Naive thymus-derived CD4-positive, alpha-beta T cell (primary cell): ENCODE data around the gene RYR1. TPM values are rescaled to one million over a fixed set of nuclear protein-coding genes. Genes with fewer than 3 reads are reported as not detected.

Experiments
- ATAC-seq: fragments of 150-1000 bp; cut with Tn5 transposase; 2 replicates; pipeline ENCODE4 v1.10.0; 2021; ENCODE audit warnings: mild to moderate bottlenecking, moderate library complexity
- CTCF ChIA-PET: fragments of 350-600 bp; sonication (Branson Sonifier 250); formaldehyde crosslinking; loops from one replicate; lab custom pipeline; 2021; ENCODE audit warnings: antibody characterized with exemption; lab: Charles Lee
- POLR2A ChIA-PET: fragments of 350-600 bp; sonication (Branson Sonifier 250); formaldehyde crosslinking; loops from one replicate; lab custom pipeline; 2021; ENCODE audit warnings: antibody characterized with exemption, inconsistent platforms; lab: Charles Lee
- DNase-seq, 9 donors: peaks; one replicate each; pipeline versions ENCODE4 v3.0.0 to v3.0.0-alpha.2; 2020 to 2022; ENCODE audit warnings: mixed read lengths in 1 of 9
- H3K27ac ChIP-seq: one replicate; pipeline ENCODE4 v1.7.0; 2013; ENCODE audit warnings: mild to moderate bottlenecking, low read depth, low read length, moderate library complexity
- H3K27me3 ChIP-seq, 2 donors: one replicate each; pipeline ENCODE4 v1.7.0; 2013; ENCODE audit warnings: low read length in 2 of 2, mild to moderate bottlenecking in 2 of 2, moderate library complexity in 2 of 2; ENCODE audit not compliant: control insufficient read depth in 2 of 2, insufficient read depth in 2 of 2
- H3K36me3 ChIP-seq, 3 experiments: 1 replicate in 2 of 3; 2 replicates in 1 of 3; pipeline ENCODE4 v1.7.0; 2013; ENCODE audit warnings: low read length in 3 of 3, mild to moderate bottlenecking in 3 of 3, moderate library complexity in 1 of 3; ENCODE audit not compliant: insufficient read depth in 3 of 3, control insufficient read depth in 2 of 3
- H3K4me1 ChIP-seq, 2 donors: one replicate each; pipeline ENCODE4 v1.7.0; 2013; ENCODE audit warnings: low read length in 2 of 2, mild to moderate bottlenecking in 2 of 2, moderate library complexity in 1 of 2; ENCODE audit not compliant: control insufficient read depth in 2 of 2, insufficient read depth in 2 of 2
- H3K4me3 ChIP-seq: 2 replicates; pipeline ENCODE4 v1.7.0; 2013; ENCODE audit warnings: mild to moderate bottlenecking, low read length
- H3K9me3 ChIP-seq, 3 experiments: 1 replicate in 2 of 3; 2 replicates in 1 of 3; pipeline ENCODE4 v1.7.0; 2013; ENCODE audit warnings: low read length in 3 of 3; ENCODE audit not compliant: control insufficient read depth in 2 of 3
- H3K27ac Mint-ChIP-seq, 9 donors: one replicate each; pipeline ENCODE4 v1.8.0; 2020 to 2022; ENCODE audit warnings: mixed read lengths in 9 of 9, mild to moderate bottlenecking in 8 of 9, moderate library complexity in 5 of 9, inconsistent platforms in 2 of 9
- H3K27me3 Mint-ChIP-seq, 5 donors: one replicate each; pipeline ENCODE4 v1.8.0; 2021 to 2022; ENCODE audit warnings: mixed read lengths in 5 of 5, mild to moderate bottlenecking in 1 of 5
- H3K36me3 Mint-ChIP-seq, 5 donors: one replicate each; pipeline ENCODE4 v1.8.0; 2020 to 2022; ENCODE audit warnings: mixed read lengths in 5 of 5, mild to moderate bottlenecking in 3 of 5, inconsistent platforms in 1 of 5
- H3K4me1 Mint-ChIP-seq, 7 donors: one replicate each; pipeline ENCODE4 v1.8.0; 2020 to 2022; ENCODE audit warnings: mixed read lengths in 7 of 7, mild to moderate bottlenecking in 3 of 7, inconsistent platforms in 1 of 7
- H3K4me3 Mint-ChIP-seq, 10 donors: one replicate each; pipeline ENCODE4 v1.8.0; 2020 to 2022; ENCODE audit warnings: mild to moderate bottlenecking in 10 of 10, mixed read lengths in 10 of 10, moderate library complexity in 6 of 10, inconsistent platforms in 2 of 10
- H3K9me3 Mint-ChIP-seq, 11 donors: one replicate each; pipeline ENCODE4 v1.8.0; 2020 to 2022; ENCODE audit warnings: mixed read lengths in 11 of 11, mild to moderate bottlenecking in 4 of 11, inconsistent platforms in 1 of 11, moderate library complexity in 1 of 11
- intact Hi-C, 2 donors: fragments of 100-400 bp; cut with micrococcal nuclease; formaldehyde crosslinking; loops; one replicate each; pipeline ENCODE4 v1.15.1; 2023
- polyA plus RNA-seq, 2 donors: library from polyadenylated mRNA; unstranded; fragments of 300-500 nt; fragmentation: Illumina TruSeq; gene quantifications; one replicate each; pipeline ENCODE4 v1.2.3, GENCODE V29; 2021
- total RNA-seq, 6 experiments: library from RNA in 5 of 6; stranded (reverse) in 5 of 6; gene quantifications; 1 replicate in 5 of 6; 2 replicates in 1 of 6; pipeline ENCODE4 v1.2.3 and lab custom pipeline; 2021 to 2026

RYR1 gene
- total and polyA plus RNA-seq, 7 experiments from 2014 or later = 0.29 to 2.6 (median 1.7) TPM; not detected in 2

DNA sequence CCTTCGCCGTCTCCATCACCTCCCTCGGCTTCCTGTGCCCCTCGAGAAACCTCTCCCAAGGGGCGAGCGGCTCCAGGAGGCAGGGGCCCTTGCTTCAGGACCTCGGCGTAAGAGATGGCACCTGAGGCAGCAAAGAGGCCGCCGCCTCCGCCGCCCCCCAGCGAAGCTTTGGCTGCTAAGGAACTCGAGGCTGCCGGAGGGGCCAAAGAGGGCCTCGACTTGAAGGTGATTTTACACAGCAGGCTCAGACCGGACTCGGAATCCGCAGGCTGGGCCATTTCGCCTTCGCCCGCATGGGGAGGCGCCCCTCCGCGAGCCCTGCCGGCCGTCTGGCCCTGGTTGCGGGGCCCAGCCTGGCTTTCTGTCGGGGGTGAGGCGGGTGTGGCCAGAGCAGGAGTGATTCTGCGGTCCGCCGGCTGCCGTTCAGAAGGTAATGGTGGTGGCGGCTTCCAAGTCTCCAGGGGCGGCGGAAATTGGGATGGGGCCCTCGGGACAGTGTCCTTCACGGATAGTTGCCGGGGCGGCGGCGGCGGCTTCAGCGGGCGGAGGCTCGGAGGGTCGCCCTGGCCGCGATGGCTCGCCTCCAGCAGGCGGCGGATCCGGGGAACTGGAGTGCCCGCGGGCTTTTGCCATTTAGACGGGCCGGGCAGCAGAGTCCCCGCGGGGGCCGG, 47.1 kb upstream of the RYR1 start:
- no peak overlapping the region for H3K4me3 ChIP-seq
- ChIA-PET POLR2A (interaction anchor here (1.3 to 4.5 kb wide), 5 partner anchors 10 to 16 kb away, joined by 3 to 28 read pairs (median 11); partner anchors contain the start of genes FAM98C and PSMD8), CTCF (interaction anchor here (1.8 kb wide), 1 partner anchor 248 kb away, joined by 4 read pairs; no protein-coding TSS in a partner anchor)
- peaks cover 7 to 39% (median 8%) of the 10 kb centered on the region in 3 experiments for H3K36me3 ChIP-seq
- DNase-seq = no peak
- peaks cover 0 to 2% (median 0%) of the 10 kb centered on the region in 11 donors for H3K9me3 Mint-ChIP-seq
- intact Hi-C loops = loop anchor here in 1 of 2 donors (2.0 to 5.0 kb wide), 2 partner anchors 69 to 120 kb away; partner anchors contain the start of genes KCNK6 and YIF1B
- H3K27me3 Mint-ChIP-seq = peaks cover 6 to 40% (median 28%) of the 10 kb centered on the region in 5 donors
- ATAC-seq = no peak
- no peak overlapping the region for H3K27ac Mint-ChIP-seq
- H3K9me3 ChIP-seq = no peaks in the 10 kb centered on the region
- peaks cover 5 to 26% (median 21%) of the 10 kb centered on the region in 7 donors for H3K4me1 Mint-ChIP-seq
- peaks cover 0 to 37% (median 22%) of the 10 kb centered on the region in 5 donors for H3K36me3 Mint-ChIP-seq
- peaks cover 13 to 34% of the 10 kb centered on the region in 2 donors for H3K4me1 ChIP-seq
- H3K27me3 ChIP-seq = no peaks in the 10 kb centered on the region
- peak overlapping the region in 2 of 10 donors; percentile 37 to 91 for H3K4me3 Mint-ChIP-seq
- no peak overlapping the region for H3K27ac ChIP-seq

GRCh38 chr19:38386971-38387549, 46.4 kb upstream of the RYR1 start:
- Histone ChIP-seq H3K9me3 (no peaks in the 10 kb centered on the region), H3K4me1 (peaks cover 13 to 34% of the 10 kb centered on the region in 2 donors), H3K27me3 (no peaks in the 10 kb centered on the region), H3K36me3 (peaks cover under 1 to 33% (median 3%) of the 10 kb centered on the region in 3 experiments), H3K4me3 (peak overlapping the region; percentile 74), H3K27ac (no peak overlapping the region)
- ChIA-PET CTCF (interaction anchor here (1.6 to 1.8 kb wide), 2 partner anchors 16 to 248 kb away, joined by 4 to 9 read pairs; partner anchors contain the start of gene FAM98C), POLR2A (interaction anchor here (1.3 to 4.5 kb wide), 6 partner anchors 9 to 16 kb away, joined by 3 to 28 read pairs (median 11); partner anchors contain the start of genes FAM98C and PSMD8)
- Mint-ChIP-seq H3K27ac (peak overlapping the region in 4 of 9 donors; percentile 59 to 92 (median 82)), H3K36me3 (peaks cover 0 to 31% (median 16%) of the 10 kb centered on the region in 5 donors), H3K9me3 (peaks cover 0 to 2% (median 0%) of the 10 kb centered on the region in 11 donors), H3K4me3 (peak overlapping the region; percentile 66 to 95 (median 91)), H3K27me3 (peaks cover 6 to 41% (median 29%) of the 10 kb centered on the region in 5 donors), H3K4me1 (peaks cover 5 to 26% (median 21%) of the 10 kb centered on the region in 7 donors)
- no peak for DNase-seq
- no peak for ATAC-seq
- intact Hi-C loops = loop anchor here in 1 of 2 donors (1.0 to 5.0 kb wide), 4 partner anchors 13 to 120 kb away; partner anchors contain the start of genes KCNK6, PSMD8 and YIF1B

GRCh38 chr19:38387550-38388348, 45.7 kb upstream of the RYR1 start, which contains the start of gene GGN:
Gene GGN (minus strand): TSS chr19:38388034. CDS start chr19:38387261, 773 bp downstream.
- peak; percentile 60 to 83 (median 72) for DNase-seq
- Histone ChIP-seq H3K9me3 (no peaks in the 10 kb centered on the region), H3K27me3 (no peaks in the 10 kb centered on the region), H3K4me3 (peak within 1 kb of the TSS; percentile 74), H3K36me3 (peaks cover 0 to 27% (median 3%) of the 10 kb centered on the region in 3 experiments), H3K4me1 (peaks cover 13 to 34% of the 10 kb centered on the region in 2 donors), H3K27ac (no peak within 1 kb of the TSS)
- Mint-ChIP-seq H3K27ac (peak within 1 kb of the TSS in 8 of 9 donors; percentile 43 to 95 (median 84)), H3K4me3 (peak within 1 kb of the TSS; percentile 81 to 95 (median 91)), H3K36me3 (peaks cover 0 to 24% (median 12%) of the 10 kb centered on the region in 5 donors), H3K9me3 (peaks cover 0 to 2% (median 0%) of the 10 kb centered on the region in 11 donors), H3K4me1 (peaks cover 5 to 26% (median 21%) of the 10 kb centered on the region in 7 donors), H3K27me3 (peaks cover 6 to 41% (median 30%) of the 10 kb centered on the region in 5 donors)
- ChIA-PET CTCF (interaction anchor here (1.6 to 1.8 kb wide), 2 partner anchors 15 to 247 kb away, joined by 4 to 9 read pairs; partner anchors contain the start of gene FAM98C), POLR2A (interaction anchor here (0.6 to 4.5 kb wide), 7 partner anchors 8 to 478 kb away, joined by 3 to 28 read pairs (median 11); partner anchors contain the start of genes FAM98C and PSMD8)
- peak; percentile 83 for ATAC-seq
- intact Hi-C loops = loop anchor here (1.0 to 5.0 kb wide), 10 partner anchors 13 to 543 kb away; partner anchors contain the start of genes PSMD8 (in 2 of the 2), FAM98C (in 1 of the 2), KCNK6 (in 1 of the 2) and MRPS12 (in 1 of the 2)

DNA sequence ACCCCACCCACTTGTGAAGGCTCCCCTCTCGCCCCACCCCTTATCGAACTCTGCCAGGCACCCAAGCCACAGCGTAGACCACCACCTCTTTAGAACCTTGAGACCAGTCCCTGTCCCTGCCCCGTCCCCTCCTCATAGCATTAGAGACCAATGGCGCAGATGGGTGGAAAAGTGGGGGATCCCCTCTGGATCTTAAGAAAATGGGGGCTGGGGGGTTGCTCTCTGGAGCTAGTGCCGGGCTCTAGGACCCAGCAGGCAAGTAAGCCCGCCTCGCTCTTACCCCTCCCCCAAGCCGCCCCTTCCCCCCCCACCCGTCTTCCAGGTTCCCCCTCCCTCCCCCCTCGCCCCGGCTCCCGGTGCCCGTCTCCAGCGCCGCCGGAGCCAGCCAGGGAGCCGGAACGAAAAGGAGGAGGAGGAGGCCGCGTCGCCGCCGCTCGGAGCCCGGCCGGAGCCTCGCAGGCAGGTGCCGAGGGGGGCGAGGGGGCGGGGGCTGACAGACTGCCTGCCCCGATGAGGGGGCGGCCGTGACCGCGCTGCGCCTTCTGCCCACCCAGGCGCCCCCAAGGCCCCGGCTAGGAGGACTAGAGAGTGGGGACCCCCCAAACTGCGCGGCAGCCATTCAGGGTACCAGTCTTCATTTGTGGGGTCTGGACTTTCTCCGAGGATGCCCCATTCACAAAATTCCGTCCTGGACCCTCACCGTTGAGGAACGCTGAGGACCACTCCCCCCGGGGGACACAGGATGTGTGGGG, 45.0 kb upstream of the RYR1 start, which contains the start of gene SPRED3:
Gene SPRED3 (plus strand): TSS at position 349 of the 752 bp plus-strand sequence. CDS start 1,606 bp downstream, outside the sequence.
- peak; percentile 1 for ATAC-seq
- no peaks in the 10 kb centered on the region for H3K9me3 ChIP-seq
- ChIA-PET CTCF (interaction anchor here (1.6 to 1.8 kb wide), 2 partner anchors 14 to 246 kb away, joined by 4 to 9 read pairs; partner anchors contain the start of gene FAM98C), POLR2A (interaction anchor here (0.6 to 4.5 kb wide), 7 partner anchors 7 to 477 kb away, joined by 3 to 28 read pairs (median 11); partner anchors contain the start of genes FAM98C and PSMD8)
- intact Hi-C loops = loop anchor here (1.0 to 5.0 kb wide), 8 partner anchors 14 to 542 kb away; partner anchors contain the start of genes FAM98C (in 1 of the 2), KCNK6 (in 1 of the 2), MRPS12 (in 1 of the 2) and PSMD8 (in 1 of the 2)
- no peak for DNase-seq
- Mint-ChIP-seq H3K4me3 (peak within 1 kb of the TSS; percentile 81 to 95 (median 91)), H3K4me1 (peaks cover 6 to 27% (median 21%) of the 10 kb centered on the region in 7 donors), H3K9me3 (peaks cover 0 to 2% (median 0%) of the 10 kb centered on the region in 11 donors), H3K27me3 (peaks cover 6 to 41% (median 30%) of the 10 kb centered on the region in 5 donors), H3K36me3 (peaks cover 0 to 16% (median 7%) of the 10 kb centered on the region in 5 donors), H3K27ac (peak within 1 kb of the TSS in 8 of 9 donors; percentile 62 to 95 (median 84))
- H3K4me3 ChIP-seq = peak within 1 kb of the TSS; percentile 74
- peaks cover 13 to 34% of the 10 kb centered on the region in 2 donors for H3K4me1 ChIP-seq
- H3K27me3 ChIP-seq = no peaks in the 10 kb centered on the region
- peaks cover 0 to 19% (median 1%) of the 10 kb centered on the region in 3 experiments for H3K36me3 ChIP-seq
- H3K27ac ChIP-seq = no peak within 1 kb of the TSS
